Fibroblast of skin of right quadriceps (primary cell): Measurements from ENCODE around the gene FOXK1.
A peak's percentile ranks its signal among the peaks of the same experiment; 100 is the strongest.

ENCODE experiments used
- DNase-seq: peaks from one replicate; pipeline ENCODE4 v3.0.0-alpha.2; 2013

The FOXK1 gene

GRCh38 chr7:4766666-4767519 lies 84.8 kb downstream of the FOXK1 start:
- DNase-seq: no peak

- no peak for DNase-seq
Measured at GRCh38 chr7:4768597-4769569, 86.8 kb downstream of the FOXK1 start.

GRCh38 chr7:4769761-4770160 lies 87.7 kb downstream of the FOXK1 start:
- no peak for DNase-seq

- no peak for DNase-seq
Measured at GRCh38 chr7:4770886-4771285, 88.8 kb downstream of the FOXK1 start.

- no peak for DNase-seq
Measured at GRCh38 chr7:4771737-4772136, 89.6 kb downstream of the FOXK1 start.

GRCh38 chr7:4772306-4772705 lies 90.2 kb downstream of the FOXK1 start:
- DNase-seq: no peak

DNA sequence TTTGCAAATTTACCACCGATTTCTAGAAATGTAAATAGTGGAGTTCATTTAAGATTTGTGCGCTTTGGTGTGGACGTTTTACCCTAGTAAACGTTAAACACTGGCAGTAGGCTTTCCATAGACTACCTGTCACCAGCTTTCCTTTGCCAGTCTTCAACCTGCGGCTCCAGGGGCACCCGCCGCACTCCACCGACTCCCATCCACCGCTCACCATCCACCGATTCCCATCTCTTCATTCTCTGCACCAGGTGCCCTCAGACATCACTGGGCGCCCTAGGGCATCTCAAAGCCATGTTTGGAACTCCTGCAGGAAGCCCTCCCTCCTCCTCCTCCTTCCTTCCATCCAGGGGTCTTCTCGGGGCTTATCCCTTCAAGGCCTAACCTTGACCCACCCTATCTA lies 91.9 kb downstream of the FOXK1 start:
- DNase-seq: no peak

GRCh38 chr7:4774658-4775249 lies 92.7 kb downstream of the FOXK1 start:
- DNase-seq: peak; percentile 69

- DNase-seq: peak; percentile 93
Measured at GRCh38 chr7:4775250-4775847, 93.3 kb downstream of the FOXK1 start, which contains the start of gene AP5Z1. Gene AP5Z1, plus strand, starts transcription at chr7:4775623. Its CDS starts 93 bp downstream, at chr7:4775716.

- peak; percentile 9 for DNase-seq
Measured at GRCh38 chr7:4775848-4776623, 93.9 kb downstream of the FOXK1 start.

DNA sequence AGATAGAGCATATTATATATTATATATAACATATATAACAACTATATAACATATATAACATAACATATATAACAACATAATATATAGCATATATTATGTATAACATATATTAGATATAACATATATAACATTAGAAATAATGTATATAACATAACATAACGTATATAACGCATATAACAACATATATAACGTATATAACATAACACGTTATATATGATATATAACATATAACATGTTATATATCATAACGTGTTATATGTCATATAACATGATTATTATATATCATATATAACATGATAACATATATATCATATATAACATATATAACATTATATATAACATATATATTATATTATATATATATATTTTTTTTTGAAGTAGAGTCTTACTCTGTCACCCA lies 97.0 kb downstream of the FOXK1 start:
- no peak for DNase-seq

GRCh38 chr7:4781366-4782069 lies 99.4 kb downstream of the FOXK1 start:
- DNase-seq: no peak

DNA sequence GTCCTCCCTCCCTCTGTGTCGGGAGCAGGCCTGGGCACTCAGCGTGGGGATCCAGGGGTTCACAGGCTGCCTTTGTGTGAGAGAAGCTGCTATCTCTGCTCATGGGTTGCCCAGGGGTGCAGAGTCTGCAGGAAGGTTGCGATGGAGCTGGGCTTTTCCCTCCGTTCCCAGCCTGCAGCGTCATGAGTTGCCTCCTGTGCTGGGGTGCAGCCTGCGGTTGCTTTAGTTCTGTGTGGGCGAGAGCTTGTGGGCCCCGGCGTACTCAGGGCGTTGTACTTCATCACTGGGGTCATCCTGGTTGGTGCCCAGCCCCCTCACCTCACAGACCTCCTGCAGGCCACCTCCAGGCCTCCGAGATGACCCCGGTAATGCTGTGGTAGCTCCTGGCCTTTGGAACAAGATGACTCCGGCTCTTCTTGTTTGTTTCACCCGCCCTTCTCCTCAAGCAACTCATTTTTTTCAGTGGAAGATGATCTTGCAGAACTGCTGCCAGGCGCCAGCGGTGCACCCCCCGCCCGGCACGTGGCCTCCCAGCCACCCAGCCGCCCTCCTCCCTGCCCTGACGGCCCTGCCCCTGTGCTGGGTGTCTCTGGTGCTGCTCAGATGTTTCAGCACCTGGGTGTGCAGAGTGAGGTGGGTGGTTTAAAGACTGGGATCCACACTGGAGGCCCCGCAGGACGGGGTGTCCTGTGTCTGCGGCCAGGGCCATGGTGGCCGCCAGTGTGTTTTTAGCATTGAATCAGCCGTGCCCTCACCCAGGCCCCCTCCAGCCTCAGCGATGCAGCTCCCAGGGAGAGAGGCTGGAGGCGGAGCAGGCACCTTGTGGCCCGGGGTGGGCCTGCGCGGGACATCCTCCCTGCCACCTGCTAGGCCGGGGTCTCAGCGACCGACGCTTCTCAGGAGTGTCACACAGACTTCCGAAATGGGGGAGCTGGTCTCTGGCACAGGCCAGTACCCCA lies 100.5 kb downstream of the FOXK1 start:
- no peak for DNase-seq

- DNase-seq: no peak
Measured at GRCh38 chr7:4783292-4783652, 101.2 kb downstream of the FOXK1 start.

DNA sequence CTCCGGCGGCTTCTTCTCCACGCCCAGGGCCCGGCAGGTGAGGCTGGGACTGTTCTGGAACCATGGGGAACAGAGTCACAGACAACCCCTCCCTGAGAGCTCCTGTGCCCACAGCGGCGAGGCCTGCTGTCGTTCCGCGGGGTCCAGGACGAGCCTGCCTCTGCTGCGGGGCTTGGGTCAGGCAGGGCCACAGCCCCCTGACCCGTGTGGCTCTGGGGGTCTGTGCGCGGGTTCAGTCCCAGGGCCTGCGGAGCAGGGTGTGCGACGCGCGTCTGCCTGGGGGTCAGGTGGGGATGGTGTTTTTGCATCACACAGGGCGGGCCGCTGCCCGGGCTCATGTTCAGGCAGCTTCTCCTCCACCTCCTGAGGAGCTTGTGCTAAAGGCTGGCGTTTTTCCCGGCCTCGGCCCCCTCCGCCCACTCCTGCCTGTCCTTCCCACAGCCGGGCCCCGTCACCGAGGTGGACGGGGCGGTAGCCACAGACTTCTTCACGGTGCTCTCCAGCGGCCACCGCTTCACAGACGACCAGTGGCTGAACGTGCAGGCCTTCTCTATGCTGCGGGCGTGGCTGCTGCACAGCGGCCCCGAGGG lies 101.8 kb downstream of the FOXK1 start:
- no peak for DNase-seq

DNA sequence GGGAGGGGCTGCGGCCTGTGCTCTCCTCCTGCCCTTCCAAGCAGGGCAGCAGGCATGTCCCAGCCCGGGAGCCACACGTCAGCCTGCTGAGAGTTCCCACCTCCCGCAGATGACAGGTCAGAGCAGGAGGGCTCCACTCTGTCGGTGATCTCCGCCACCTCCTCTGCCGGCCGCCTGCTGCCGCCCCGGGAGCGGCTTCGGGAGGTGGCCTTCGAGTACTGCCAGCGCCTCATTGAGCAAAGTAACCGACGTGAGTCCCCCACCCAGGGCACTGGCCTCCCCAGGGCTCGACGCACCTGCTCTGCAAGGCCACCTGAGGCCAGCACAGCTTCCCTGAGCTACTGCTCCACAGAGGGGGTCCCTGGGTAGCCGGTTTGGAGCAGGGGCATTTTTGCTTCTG lies 102.7 kb downstream of the FOXK1 start:
- DNase-seq: no peak

GRCh38 chr7:4785371-4785770 lies 103.3 kb downstream of the FOXK1 start:
- DNase-seq: no peak

DNA sequence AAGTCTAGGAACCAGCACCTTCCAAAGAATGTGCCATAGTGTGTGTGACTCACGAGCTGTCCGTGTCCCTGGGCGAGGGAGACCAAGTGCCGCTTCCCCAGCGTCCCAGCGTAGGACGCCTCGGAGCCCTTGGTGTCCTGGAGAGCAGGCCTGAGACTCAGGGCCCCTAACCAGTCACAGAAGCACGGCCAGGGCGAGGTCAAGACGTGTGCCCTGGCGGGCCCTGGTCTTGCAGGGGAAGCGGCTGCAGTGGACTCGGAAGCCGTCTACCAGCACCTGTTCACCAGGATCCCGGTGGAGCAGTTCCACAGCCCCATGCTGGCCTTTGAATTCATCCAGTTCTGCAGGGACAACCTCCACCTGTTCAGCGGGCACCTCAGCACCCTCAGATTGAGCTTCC lies 103.9 kb downstream of the FOXK1 start:
- no peak for DNase-seq

GRCh38 chr7:4787541-4787940 lies 105.4 kb downstream of the FOXK1 start:
- no peak for DNase-seq
